SK-N-SH treated with all-trans-retinoic acid at 6 μM for 48 hours (cell line): Measurements from ENCODE around the gene RBMS3.

Experiments
- ARNTL ChIP-seq: fragments of 450-650 bp; formaldehyde crosslinking; IDR thresholded peaks from 2 replicates; pipeline ENCODE4 v1.5.0; 2020; ENCODE audit warnings: low read depth, mild to moderate bottlenecking, moderate library complexity, borderline replicate concordance
- ISL1 ChIP-seq: fragments of 250-450 bp; sonication (Bioruptor Pico); IDR thresholded peaks from 2 replicates; pipeline ENCODE4 v2.1.2; 2022; ENCODE audit warnings: mild to moderate bottlenecking, moderate library complexity
- PATZ1 ChIP-seq: fragments of 250-450 bp; sonication (Bioruptor Pico); IDR thresholded peaks from 2 replicates; pipeline ENCODE4 v1.8.0; 2020; ENCODE audit warnings: mild to moderate bottlenecking, moderate library complexity, borderline replicate concordance
- TSHZ2 ChIP-seq: fragments of 250-450 bp; sonication (Bioruptor Pico); IDR thresholded peaks from 2 replicates; pipeline ENCODE4 v1.5.0; 2020; ENCODE audit warnings: mild to moderate bottlenecking, moderate library complexity
- ZNF70 ChIP-seq: fragments of 450-650 bp; formaldehyde crosslinking; IDR thresholded peaks from 2 replicates; pipeline ENCODE4 v1.5.0; 2020; ENCODE audit warnings: mild to moderate bottlenecking, moderate library complexity

- TF ChIP-seq ISL1 (CRISPR knock-in tag) (no peak), ZNF70 (CRISPR knock-in tag) (no peak), PATZ1 (CRISPR knock-in tag) (no peak), ARNTL (CRISPR knock-in tag) (no peak), TSHZ2 (CRISPR knock-in tag) (no peak)
Measured at GRCh38 chr3:29283231-29284119, 2.6 kb downstream of the RBMS3 start.
